ENCODE results near the gene MCM5. TPM values are rescaled to one million over a fixed set of nuclear protein-coding genes. Genes with fewer than 3 reads are reported as not detected.

The MCM5 gene
- polyA plus RNA-seq, 3 donors, result 23.4 to 39.8 (median 25.5) TPM

DNA sequence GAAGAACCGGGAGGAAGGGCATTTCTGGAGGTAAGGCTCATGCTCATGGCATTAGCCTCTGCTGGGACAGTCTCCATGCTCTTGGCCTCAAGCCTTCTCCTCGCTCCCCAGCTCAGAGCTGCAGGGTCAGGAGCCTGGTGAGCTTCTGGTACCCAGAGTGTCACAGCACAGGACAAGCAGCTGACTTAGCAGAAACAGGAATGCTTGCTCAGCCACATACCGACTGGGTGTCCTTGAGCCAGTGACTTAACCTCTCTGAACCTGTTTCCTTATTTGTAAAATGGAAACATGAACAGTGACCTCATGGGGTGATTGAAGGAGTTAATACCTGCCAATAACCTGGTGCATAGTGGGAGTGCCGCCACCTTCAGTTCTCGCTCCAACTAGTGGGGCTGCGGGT is 72.5 kb downstream of the MCM5 start:
- Mint-ChIP-seq H3K4me3 (no peak overlapping the region), H3K9me3 (peaks cover 6 to 15% (median 12%) of the 10 kb centered on the region in 7 donors), H3K27me3 (ENCODE audit: low read depth in 3 of 3) (peaks cover 17 to 33% (median 23%) of the 10 kb centered on the region in 3 donors), H3K36me3 (peaks cover 0 to 8% of the 10 kb centered on the region in 2 donors), H3K27ac (peak overlapping the region in 2 of 7 donors; percentile 12 to 72), H3K4me1 (peaks cover 16% of the 10 kb centered on the region)
- H3K27ac ChIP-seq (ENCODE audit: low read depth in 1 of 2, low read length in 2 of 2), result no peak overlapping the region
- WGBS (ENCODE audit: insufficient coverage), result 93% methylated on average over 6 of the region's 6 CpGs
- DNase-seq, result no peak
- H3K9ac ChIP-seq (ENCODE audit: insufficient read depth, low read length, poor library complexity, severe bottlenecking), result no peak overlapping the region
- H3K27me3 ChIP-seq (ENCODE audit: control insufficient read depth in 2 of 2, insufficient read depth in 2 of 2, low read length in 2 of 2), result peaks cover 0 to 7% of the 10 kb centered on the region in 2 donors
- no peak overlapping the region for H2AFZ ChIP-seq (ENCODE audit: insufficient read depth, low read depth, low read length, poor library complexity, severe bottlenecking)
- no peaks in the 10 kb centered on the region for H3K79me2 ChIP-seq (ENCODE audit: insufficient read depth, low read length)
- peaks cover 4 to 6% of the 10 kb centered on the region in 2 donors for H3K4me1 ChIP-seq (ENCODE audit: control insufficient read depth in 1 of 2, insufficient read depth in 2 of 2, low read length in 2 of 2)
- TF ChIP-seq, protein P1, sequence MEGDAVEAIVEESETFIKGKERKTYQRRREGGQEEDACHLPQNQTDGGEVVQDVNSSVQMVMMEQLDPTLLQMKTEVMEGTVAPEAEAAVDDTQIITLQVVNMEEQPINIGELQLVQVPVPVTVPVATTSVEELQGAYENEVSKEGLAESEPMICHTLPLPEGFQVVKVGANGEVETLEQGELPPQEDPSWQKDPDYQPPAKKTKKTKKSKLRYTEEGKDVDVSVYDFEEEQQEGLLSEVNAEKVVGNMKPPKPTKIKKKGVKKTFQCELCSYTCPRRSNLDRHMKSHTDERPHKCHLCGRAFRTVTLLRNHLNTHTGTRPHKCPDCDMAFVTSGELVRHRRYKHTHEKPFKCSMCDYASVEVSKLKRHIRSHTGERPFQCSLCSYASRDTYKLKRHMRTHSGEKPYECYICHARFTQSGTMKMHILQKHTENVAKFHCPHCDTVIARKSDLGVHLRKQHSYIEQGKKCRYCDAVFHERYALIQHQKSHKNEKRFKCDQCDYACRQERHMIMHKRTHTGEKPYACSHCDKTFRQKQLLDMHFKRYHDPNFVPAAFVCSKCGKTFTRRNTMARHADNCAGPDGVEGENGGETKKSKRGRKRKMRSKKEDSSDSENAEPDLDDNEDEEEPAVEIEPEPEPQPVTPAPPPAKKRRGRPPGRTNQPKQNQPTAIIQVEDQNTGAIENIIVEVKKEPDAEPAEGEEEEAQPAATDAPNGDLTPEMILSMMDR (IDR thresholded peaks at IDR 0.05), result no peak
- H4K20me1 ChIP-seq (ENCODE audit: insufficient read depth, low read length), result no peaks in the 10 kb centered on the region
- H3K36me3 ChIP-seq (replicated peaks in 1 of 2; ENCODE audit: control insufficient read depth in 1 of 2, insufficient read depth in 2 of 2, low read length in 2 of 2), result no peaks in the 10 kb centered on the region
- H3K4me3 ChIP-seq (replicated peaks in 1 of 3; ENCODE audit: low read depth in 2 of 3, low read length in 3 of 3), result no peak overlapping the region
- H3K4me2 ChIP-seq (replicated peaks; ENCODE audit: extremely low read depth, low read length, poor library complexity, severe bottlenecking), result no peak overlapping the region
- intact Hi-C loops (cut with micrococcal nuclease), result no loop called here
- peaks cover 0 to 14% of the 10 kb centered on the region in 2 donors for H3K9me3 ChIP-seq (replicated peaks in 1 of 2; ENCODE audit: control insufficient read depth in 1 of 2, insufficient read depth in 1 of 2, low read length in 2 of 2)

DNA sequence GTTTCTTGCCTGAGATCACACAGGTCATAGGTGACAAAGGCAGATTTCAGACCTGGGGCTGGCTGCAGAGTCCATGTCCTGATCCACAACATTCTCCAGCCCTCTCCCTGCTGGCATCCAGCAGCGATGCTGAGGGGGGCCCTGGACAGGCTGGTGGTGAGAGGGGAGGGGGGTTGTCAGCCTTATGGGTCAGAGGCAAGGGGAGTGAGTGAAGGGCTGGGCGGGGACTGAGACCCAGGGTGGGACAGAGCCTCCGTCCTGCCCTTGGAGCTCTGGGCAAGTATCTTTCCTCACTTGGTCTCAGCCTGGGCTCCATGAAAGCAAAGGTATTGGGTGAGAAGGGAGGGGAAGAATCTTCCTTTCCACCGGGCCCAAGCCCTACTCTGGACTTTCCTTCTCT is 74.0 kb downstream of the MCM5 start:
- H3K27ac Mint-ChIP-seq, result no peak overlapping the region
- peaks cover 0 to 7% of the 10 kb centered on the region in 2 donors for H3K27me3 ChIP-seq (ENCODE audit: control insufficient read depth in 2 of 2, insufficient read depth in 2 of 2, low read length in 2 of 2)
- peaks cover 21 to 48% (median 24%) of the 10 kb centered on the region in 3 donors for H3K27me3 Mint-ChIP-seq (ENCODE audit: low read depth in 3 of 3)
- no peak overlapping the region for H3K4me2 ChIP-seq (replicated peaks; ENCODE audit: extremely low read depth, low read length, poor library complexity, severe bottlenecking)
- peaks cover 28% of the 10 kb centered on the region for H3K4me1 Mint-ChIP-seq
- no peak overlapping the region for H3K4me3 ChIP-seq (replicated peaks in 1 of 3; ENCODE audit: low read depth in 2 of 3, low read length in 3 of 3)
- H3K27ac ChIP-seq (ENCODE audit: low read depth in 1 of 2, low read length in 2 of 2), result no peak overlapping the region
- DNase-seq, result no peak
- H3K4me3 Mint-ChIP-seq, result no peak overlapping the region
- H3K36me3 Mint-ChIP-seq, result peaks cover 0 to 8% of the 10 kb centered on the region in 2 donors
- no peak overlapping the region for H2AFZ ChIP-seq (ENCODE audit: insufficient read depth, low read depth, low read length, poor library complexity, severe bottlenecking)
- H4K20me1 ChIP-seq (ENCODE audit: insufficient read depth, low read length), result no peaks in the 10 kb centered on the region
- H3K9me3 ChIP-seq (replicated peaks in 1 of 2; ENCODE audit: control insufficient read depth in 1 of 2, insufficient read depth in 1 of 2, low read length in 2 of 2), result peaks cover 0 to 14% of the 10 kb centered on the region in 2 donors
- TF ChIP-seq, protein P1 (IDR thresholded peaks at IDR 0.05), result no peak
- H3K79me2 ChIP-seq (ENCODE audit: insufficient read depth, low read length), result no peaks in the 10 kb centered on the region
- H3K9ac ChIP-seq (ENCODE audit: insufficient read depth, low read length, poor library complexity, severe bottlenecking), result no peak overlapping the region
- no peaks in the 10 kb centered on the region for H3K36me3 ChIP-seq (replicated peaks in 1 of 2; ENCODE audit: control insufficient read depth in 1 of 2, insufficient read depth in 2 of 2, low read length in 2 of 2)
- intact Hi-C loops (cut with micrococcal nuclease), result no loop called here
- peaks cover 6 to 16% (median 12%) of the 10 kb centered on the region in 7 donors for H3K9me3 Mint-ChIP-seq
- 60% methylated on average over 1 of the region's 4 CpGs for WGBS (ENCODE audit: insufficient coverage)
- H3K4me1 ChIP-seq (ENCODE audit: control insufficient read depth in 1 of 2, insufficient read depth in 2 of 2, low read length in 2 of 2), result peaks cover 12 to 15% of the 10 kb centered on the region in 2 donors

Other genes starting within 250 kb of the MCM5 start
- 10 to 100 TPM in 1 of 3 donors, 1 to 10 TPM in 2; 6.3 to 11.4 (median 8.1) TPM for gene HMGXB4, start 142.6 kb upstream of the MCM5 start, polyA plus RNA-seq
- 100 to 1,000 TPM in 2 of 3 donors, 10 to 100 TPM in 1; 80.5 to 167 (median 120) TPM for gene TOM1, start 100.2 kb upstream of the MCM5 start, polyA plus RNA-seq
- 100 to 1,000 TPM; 180 to 233 (median 193) TPM for gene HMOX1, start 19.0 kb upstream of the MCM5 start, polyA plus RNA-seq
- under 1 TPM in 1 of 3 donors, not detected in 2; 0.29 TPM for gene RASD2, start 140.7 kb downstream of the MCM5 start, polyA plus RNA-seq
- not detected for gene MB, start 217.2 kb downstream of the MCM5 start, polyA plus RNA-seq
- 10 to 100 TPM in 1 of 3 donors, 1 to 10 TPM in 2; 7.6 to 13.6 (median 9.1) TPM for gene APOL6, start 248.3 kb downstream of the MCM5 start, polyA plus RNA-seq